Measurements from ENCODE around the gene FBXW9.
"Not testable (repeated sequence)": the region's sequence is repeated elsewhere in the genome, so short reads cannot be mapped to it uniquely, and the experiment has no call there.

The FBXW9 gene

DNA sequence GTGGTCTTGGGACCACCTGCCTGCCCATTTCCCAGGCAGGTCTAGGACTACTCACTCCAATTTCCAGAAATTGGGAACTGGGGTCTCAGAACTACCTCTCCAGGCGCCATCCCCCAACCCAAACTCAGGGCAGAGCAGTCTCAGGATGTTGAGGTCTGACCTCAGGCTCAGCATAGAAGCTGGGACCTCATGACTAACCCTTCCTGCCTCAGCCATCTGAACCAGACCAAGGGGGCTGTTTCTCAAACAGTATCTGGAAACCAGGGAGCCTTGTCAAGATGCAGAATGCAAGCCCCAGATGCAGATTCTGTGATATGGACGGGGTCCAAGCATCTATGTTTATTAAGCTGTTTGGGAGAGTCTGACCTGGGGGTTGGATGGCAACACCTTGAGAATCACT, 1.3 kb downstream of the FBXW9 start:
- peaks cover 16% of the 10 kb centered on the region for H3K4me1 ChIP-seq (ENCODE audit: control insufficient read depth, insufficient read depth, low read length)
- H3K27me3 ChIP-seq (replicated peaks; ENCODE audit: control insufficient read depth, insufficient read depth, low read length): no peaks in the 10 kb centered on the region
- H3K4me3 ChIP-seq (ENCODE audit: low read length): peak overlapping the region; percentile 96
- peaks cover 18% of the 10 kb centered on the region for H3K36me3 ChIP-seq (ENCODE audit: control insufficient read depth, insufficient read depth, low read length, severe bottlenecking)
- no peak overlapping the region for H3K9ac ChIP-seq (ENCODE audit: low read length)
- no peak for DNase-seq (ENCODE audit: low read depth)
- no peaks in the 10 kb centered on the region for H3K9me3 ChIP-seq (ENCODE audit: control insufficient read depth, low read length)

DNA sequence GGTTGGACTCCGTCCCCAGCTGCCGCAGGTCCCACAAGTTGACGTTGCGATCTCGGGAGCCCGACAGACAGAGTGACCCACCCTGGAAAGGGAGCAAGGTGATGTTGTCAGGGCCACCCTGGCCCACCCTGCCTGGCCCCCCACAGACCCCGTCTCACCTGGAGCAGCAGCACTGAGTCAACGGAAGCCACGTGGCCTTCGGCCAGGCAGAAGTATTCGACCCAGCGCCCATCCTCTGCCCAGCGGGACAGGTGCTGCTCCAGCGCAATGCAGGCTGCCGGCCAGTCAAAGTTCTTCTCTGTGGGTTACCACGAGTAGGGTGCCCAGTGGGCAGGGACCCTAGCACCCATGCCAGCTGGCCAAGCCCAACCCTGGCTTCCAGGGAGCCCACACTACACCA, 1.8 kb downstream of the FBXW9 start:
- no peak overlapping the region for H3K9ac ChIP-seq (ENCODE audit: low read length)
- no peak for DNase-seq (ENCODE audit: low read depth)
- no peak overlapping the region for H3K4me3 ChIP-seq (ENCODE audit: low read length)
- H3K9me3 ChIP-seq (ENCODE audit: control insufficient read depth, low read length): no peaks in the 10 kb centered on the region
- peaks cover 13% of the 10 kb centered on the region for H3K36me3 ChIP-seq (ENCODE audit: control insufficient read depth, insufficient read depth, low read length, severe bottlenecking)
- H3K27me3 ChIP-seq (replicated peaks; ENCODE audit: control insufficient read depth, insufficient read depth, low read length): no peaks in the 10 kb centered on the region
- peaks cover 16% of the 10 kb centered on the region for H3K4me1 ChIP-seq (ENCODE audit: control insufficient read depth, insufficient read depth, low read length)

DNA sequence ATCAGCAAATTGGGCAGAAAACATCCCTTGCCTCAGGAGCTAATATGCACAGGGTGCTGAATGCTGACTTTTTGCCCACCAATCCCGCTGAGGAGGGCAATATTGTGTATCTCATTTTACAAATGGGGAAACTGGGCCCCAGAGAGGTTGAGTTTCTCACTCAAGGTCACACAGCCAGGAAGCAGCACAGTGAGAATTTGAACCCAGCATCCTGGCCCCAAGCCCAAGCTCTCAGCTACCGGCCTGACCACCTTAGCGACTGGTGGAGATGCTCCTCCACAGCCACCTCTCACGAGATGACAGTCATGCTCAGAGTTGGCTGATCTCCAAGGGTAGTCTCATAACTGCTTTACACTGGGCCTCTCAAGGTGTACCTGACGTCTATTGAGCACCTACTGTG, 3.5 kb downstream of the FBXW9 start:
- Histone ChIP-seq H3K27me3 (replicated peaks; ENCODE audit: control insufficient read depth, insufficient read depth, low read length) (no peaks in the 10 kb centered on the region), H3K9me3 (ENCODE audit: control insufficient read depth, low read length) (no peaks in the 10 kb centered on the region), H3K36me3 (ENCODE audit: control insufficient read depth, insufficient read depth, low read length, severe bottlenecking) (peaks cover 7% of the 10 kb centered on the region), H3K4me1 (ENCODE audit: control insufficient read depth, insufficient read depth, low read length) (peaks cover 16% of the 10 kb centered on the region), H3K4me3 (ENCODE audit: low read length) (no peak overlapping the region), H3K9ac (ENCODE audit: low read length) (no peak overlapping the region)
- no peak for DNase-seq (ENCODE audit: low read depth)

DNA sequence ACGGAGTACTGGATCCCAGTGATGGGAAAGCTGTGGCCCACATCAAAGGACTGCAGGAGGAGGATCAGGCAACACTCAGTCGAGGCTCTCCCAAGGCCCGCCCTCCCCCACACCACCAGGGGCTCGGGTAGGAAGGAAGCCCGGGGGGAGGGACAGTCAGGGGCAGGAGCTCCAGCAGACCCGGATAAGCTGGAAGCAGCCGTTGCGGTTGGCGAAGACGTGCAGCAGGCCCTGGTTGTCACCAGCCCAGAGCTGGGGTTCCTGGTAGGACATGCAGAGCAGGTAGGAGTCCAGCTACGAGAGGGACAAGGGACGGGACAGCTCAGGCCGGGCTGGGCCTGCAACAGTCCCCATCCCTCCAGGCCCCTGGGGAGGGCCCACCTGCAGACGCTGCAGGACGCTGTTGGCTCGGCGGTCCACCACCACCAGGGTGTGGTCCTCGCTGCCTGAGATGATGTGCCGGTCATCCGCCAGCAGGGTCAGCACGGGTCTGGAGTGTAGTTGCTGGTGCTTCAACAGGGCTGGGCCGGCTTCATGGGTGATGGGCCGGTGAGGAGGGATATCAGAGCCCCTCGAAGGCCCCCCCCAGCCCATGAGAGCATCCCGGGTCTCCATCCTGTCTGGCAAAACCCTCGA, 6.7 kb downstream of the FBXW9 start:
- Histone ChIP-seq H3K9ac (ENCODE audit: low read length) (no peak overlapping the region), H3K9me3 (ENCODE audit: control insufficient read depth, low read length) (no peaks in the 10 kb centered on the region), H3K4me3 (ENCODE audit: low read length) (no peak overlapping the region), H3K27me3 (replicated peaks; ENCODE audit: control insufficient read depth, insufficient read depth, low read length) (no peaks in the 10 kb centered on the region), H3K4me1 (ENCODE audit: control insufficient read depth, insufficient read depth, low read length) (no peaks in the 10 kb centered on the region), H3K36me3 (ENCODE audit: control insufficient read depth, insufficient read depth, low read length, severe bottlenecking) (peaks cover 5% of the 10 kb centered on the region)
- DNase-seq (ENCODE audit: low read depth): no peak

DNA sequence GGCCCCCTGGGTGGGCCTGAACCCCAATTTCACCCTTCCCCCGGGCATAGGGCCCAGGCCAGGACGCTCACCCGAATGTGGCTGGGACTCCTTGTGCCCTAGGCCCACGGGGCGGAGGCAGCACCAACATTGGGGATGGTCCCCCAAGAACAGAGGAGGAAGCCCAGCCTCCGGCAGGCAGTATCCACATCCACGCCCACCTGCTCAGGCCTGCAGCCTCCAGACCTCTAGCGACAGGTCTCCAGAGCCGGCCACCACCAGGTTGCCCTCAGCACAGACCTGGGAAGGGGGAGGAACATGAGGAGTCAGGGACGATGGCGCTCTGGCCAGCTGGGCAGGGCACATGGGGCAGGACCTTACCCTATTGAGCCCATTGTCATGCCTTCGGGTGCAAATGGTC, 7.4 kb downstream of the FBXW9 start:
- Histone ChIP-seq H3K36me3 (ENCODE audit: control insufficient read depth, insufficient read depth, low read length, severe bottlenecking) (peaks cover 5% of the 10 kb centered on the region), H3K4me3 (ENCODE audit: low read length) (no peak overlapping the region), H3K4me1 (ENCODE audit: control insufficient read depth, insufficient read depth, low read length) (no peaks in the 10 kb centered on the region), H3K9ac (ENCODE audit: low read length) (no peak overlapping the region), H3K27me3 (replicated peaks; ENCODE audit: control insufficient read depth, insufficient read depth, low read length) (no peaks in the 10 kb centered on the region), H3K9me3 (ENCODE audit: control insufficient read depth, low read length) (no peaks in the 10 kb centered on the region)
- no peak for DNase-seq (ENCODE audit: low read depth)

DNA sequence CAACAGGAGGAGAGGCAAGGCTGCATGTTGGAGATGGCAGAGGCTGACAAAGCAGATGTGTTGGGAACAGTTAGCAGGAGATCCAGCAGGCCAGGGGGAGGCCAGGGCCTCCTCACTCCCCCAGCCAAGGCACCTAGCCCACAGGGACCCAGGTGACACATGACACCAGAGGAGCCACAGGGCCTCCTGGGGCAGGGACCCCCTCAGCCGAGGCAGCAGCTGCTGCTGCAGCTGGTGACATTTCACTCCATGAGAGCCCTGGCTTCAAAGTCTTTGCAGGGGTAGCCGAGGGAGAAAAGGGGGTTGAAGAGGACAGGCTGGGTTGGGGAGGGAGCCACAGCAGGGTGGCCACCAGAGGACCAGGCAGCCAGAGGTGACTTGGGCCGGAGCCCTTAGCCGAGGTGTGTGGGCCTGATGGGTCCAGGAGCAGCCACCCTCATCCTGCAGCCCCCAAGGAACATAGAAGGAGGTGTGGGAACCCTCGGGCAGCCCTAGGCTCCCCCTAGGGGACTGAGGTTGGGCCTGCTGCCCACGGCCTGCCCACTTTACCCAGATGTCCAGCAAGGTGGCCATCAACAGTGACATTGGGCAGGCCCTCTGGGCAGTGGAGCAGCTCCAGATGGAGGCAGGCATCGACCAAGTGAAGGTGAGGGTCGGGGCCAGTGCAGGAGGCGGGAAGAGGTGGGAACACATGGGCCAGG, 8.8 kb downstream of the FBXW9 start, which contains the start of gene GNG14:
Gene GNG14 (plus strand): TSS at position 503 of the 701 bp plus-strand sequence. CDS start 51 bp downstream, at position 554.
- H3K36me3 ChIP-seq (ENCODE audit: control insufficient read depth, insufficient read depth, low read length, severe bottlenecking): peaks cover 5% of the 10 kb centered on the region
- H3K4me3 ChIP-seq (ENCODE audit: low read length): no peak within 1 kb of the TSS
- DNase-seq (ENCODE audit: low read depth): no peak
- H3K27me3 ChIP-seq (replicated peaks; ENCODE audit: control insufficient read depth, insufficient read depth, low read length): no peaks in the 10 kb centered on the region
- no peaks in the 10 kb centered on the region for H3K9me3 ChIP-seq (ENCODE audit: control insufficient read depth, low read length)
- H3K4me1 ChIP-seq (ENCODE audit: control insufficient read depth, insufficient read depth, low read length): no peaks in the 10 kb centered on the region
- H3K9ac ChIP-seq (ENCODE audit: low read length): no peak within 1 kb of the TSS

DNA sequence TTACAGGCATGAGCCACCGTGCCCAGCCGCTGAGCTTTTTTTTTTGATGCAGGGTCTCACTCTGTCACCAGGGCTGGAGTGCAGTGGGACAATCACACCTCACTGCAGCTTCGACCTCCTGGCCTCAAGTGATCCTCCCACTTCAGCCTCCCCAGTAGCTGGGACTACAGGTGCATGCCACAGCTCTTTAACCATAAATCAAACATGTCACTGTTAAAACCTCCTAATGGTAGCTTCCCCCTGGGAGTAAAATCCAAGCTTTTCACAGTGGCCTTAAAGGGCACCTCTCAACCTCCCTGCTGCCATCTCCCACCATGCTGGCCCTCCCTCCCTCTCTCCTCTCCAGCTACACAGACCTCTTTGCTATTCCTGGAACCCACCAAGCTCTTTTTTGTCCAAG, 10.6 kb downstream of the FBXW9 start:
- H3K9me3 ChIP-seq (ENCODE audit: control insufficient read depth, low read length): no peaks in the 10 kb centered on the region
- no peaks in the 10 kb centered on the region for H3K4me1 ChIP-seq (ENCODE audit: control insufficient read depth, insufficient read depth, low read length)
- no peak for DNase-seq (ENCODE audit: low read depth)
- H3K27me3 ChIP-seq (replicated peaks; ENCODE audit: control insufficient read depth, insufficient read depth, low read length): no peaks in the 10 kb centered on the region
- H3K36me3 ChIP-seq (ENCODE audit: control insufficient read depth, insufficient read depth, low read length, severe bottlenecking): peaks cover 5% of the 10 kb centered on the region
- no peak overlapping the region for H3K4me3 ChIP-seq (ENCODE audit: low read length)
- no peak overlapping the region for H3K9ac ChIP-seq (ENCODE audit: low read length)

DNA sequence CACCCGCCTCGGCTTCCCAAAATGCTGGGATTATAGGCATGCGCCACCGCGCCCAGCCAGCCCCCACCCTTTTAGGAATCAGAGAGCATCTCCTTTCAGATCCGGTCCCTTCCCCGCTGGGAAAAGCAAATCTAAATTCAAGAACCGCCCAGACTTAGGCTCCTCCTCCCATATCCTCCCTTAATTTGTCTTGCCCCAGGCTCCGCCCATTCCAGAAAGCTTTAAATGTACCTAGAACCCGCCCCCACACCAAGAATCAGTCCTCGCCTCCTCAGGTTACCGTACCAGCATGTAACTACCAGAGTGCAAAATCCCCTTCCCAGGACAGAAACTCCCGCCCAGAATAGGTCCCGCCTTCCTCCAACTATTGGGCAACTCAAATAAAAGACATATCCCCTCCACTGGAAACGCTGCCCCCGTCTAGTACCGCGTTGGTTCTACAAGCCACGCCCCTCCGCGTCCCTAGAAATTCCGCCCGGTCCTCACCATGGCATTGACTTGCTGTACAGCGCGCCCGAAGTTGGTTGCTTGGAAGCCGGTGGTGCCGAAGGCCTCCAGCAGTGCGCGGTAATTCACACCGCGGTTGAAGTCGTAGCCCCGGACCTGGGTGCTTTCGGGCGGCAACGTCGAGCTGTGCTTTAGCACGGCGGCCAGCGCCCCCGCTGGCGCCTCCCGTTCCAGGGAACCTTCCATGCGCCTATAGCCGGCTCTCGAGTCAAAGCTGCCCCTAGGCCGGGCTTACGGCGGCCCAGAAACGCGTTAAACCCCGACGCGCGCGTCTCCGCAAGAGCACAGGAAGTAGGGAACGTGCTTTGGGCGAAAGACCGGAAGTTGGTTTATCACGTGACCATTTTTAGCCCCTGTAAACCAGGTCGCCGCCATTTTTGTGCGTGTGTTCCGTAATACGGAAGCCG, 15.1 kb downstream of the FBXW9 start, which contains the start of gene DHPS:
Gene DHPS (minus strand): TSS at position 807 of the 914 bp plus-strand sequence. CDS start 114 bp downstream, at position 693.
- H3K4me3 ChIP-seq (ENCODE audit: low read length): peak within 1 kb of the TSS; percentile 94
- peaks cover 26% of the 10 kb centered on the region for H3K36me3 ChIP-seq (ENCODE audit: control insufficient read depth, insufficient read depth, low read length, severe bottlenecking)
- no peaks in the 10 kb centered on the region for H3K4me1 ChIP-seq (ENCODE audit: control insufficient read depth, insufficient read depth, low read length)
- peak; percentile 99 for DNase-seq (ENCODE audit: low read depth)
- H3K27me3 ChIP-seq (replicated peaks; ENCODE audit: control insufficient read depth, insufficient read depth, low read length): no peaks in the 10 kb centered on the region
- no peaks in the 10 kb centered on the region for H3K9me3 ChIP-seq (ENCODE audit: control insufficient read depth, low read length)
- peak within 1 kb of the TSS; percentile 96 for H3K9ac ChIP-seq (ENCODE audit: low read length)

DNA sequence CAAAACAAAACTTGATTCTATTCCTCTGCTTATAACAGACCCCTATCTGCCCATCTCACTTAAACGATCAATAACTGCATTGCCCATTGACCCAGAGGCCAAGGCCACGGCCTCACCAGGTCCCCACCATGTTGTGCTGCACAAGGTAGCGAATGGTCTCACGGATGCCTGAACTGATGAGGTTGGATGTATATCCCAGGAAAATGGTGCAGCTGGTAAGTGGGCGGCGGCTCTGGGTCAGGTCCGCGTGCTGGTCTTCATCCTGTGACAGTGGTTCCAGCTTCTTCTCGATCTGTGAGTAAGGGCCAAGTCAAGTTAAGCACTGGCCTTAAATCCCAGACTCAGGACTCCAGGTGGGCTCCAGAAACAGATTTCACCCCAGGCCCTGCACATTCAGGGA, 16.4 kb downstream of the FBXW9 start:
- no peaks in the 10 kb centered on the region for H3K27me3 ChIP-seq (replicated peaks; ENCODE audit: control insufficient read depth, insufficient read depth, low read length)
- H3K9me3 ChIP-seq (ENCODE audit: control insufficient read depth, low read length): no peaks in the 10 kb centered on the region
- DNase-seq (ENCODE audit: low read depth): no peak
- H3K4me3 ChIP-seq (ENCODE audit: low read length): no peak overlapping the region
- H3K9ac ChIP-seq (ENCODE audit: low read length): no peak overlapping the region
- peaks cover 38% of the 10 kb centered on the region for H3K36me3 ChIP-seq (ENCODE audit: control insufficient read depth, insufficient read depth, low read length, severe bottlenecking)
- H3K4me1 ChIP-seq (ENCODE audit: control insufficient read depth, insufficient read depth, low read length): no peaks in the 10 kb centered on the region

DNA sequence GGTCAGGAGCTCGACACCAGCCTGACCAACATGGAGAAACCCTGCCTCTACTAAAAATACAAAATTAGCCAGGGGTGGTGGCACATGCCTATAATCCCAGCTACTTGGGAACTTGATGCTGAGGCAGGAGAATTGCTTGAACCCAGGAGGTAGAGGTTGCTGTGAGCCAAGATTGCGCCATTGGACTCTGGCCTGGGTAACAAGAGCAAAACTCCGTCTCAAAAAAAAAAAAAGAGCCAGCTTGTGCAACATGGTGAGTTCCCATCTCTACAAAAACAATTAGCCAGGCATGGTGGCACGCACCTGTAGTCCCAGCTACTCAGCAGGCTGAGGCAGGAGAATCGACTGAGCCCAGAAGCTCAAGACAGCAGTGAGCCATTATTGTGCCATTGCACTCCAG, 18.4 kb downstream of the FBXW9 start:
- not testable (repeated sequence) for H3K4me1 ChIP-seq (ENCODE audit: control insufficient read depth, insufficient read depth, low read length); DNase-seq (ENCODE audit: low read depth); H3K27me3 ChIP-seq (replicated peaks; ENCODE audit: control insufficient read depth, insufficient read depth, low read length); H3K9me3 ChIP-seq (ENCODE audit: control insufficient read depth, low read length); H3K4me3 ChIP-seq (ENCODE audit: low read length); H3K9ac ChIP-seq (ENCODE audit: low read length)
- peaks cover 51% of the 10 kb centered on the region for H3K36me3 ChIP-seq (ENCODE audit: control insufficient read depth, insufficient read depth, low read length, severe bottlenecking)

DNA sequence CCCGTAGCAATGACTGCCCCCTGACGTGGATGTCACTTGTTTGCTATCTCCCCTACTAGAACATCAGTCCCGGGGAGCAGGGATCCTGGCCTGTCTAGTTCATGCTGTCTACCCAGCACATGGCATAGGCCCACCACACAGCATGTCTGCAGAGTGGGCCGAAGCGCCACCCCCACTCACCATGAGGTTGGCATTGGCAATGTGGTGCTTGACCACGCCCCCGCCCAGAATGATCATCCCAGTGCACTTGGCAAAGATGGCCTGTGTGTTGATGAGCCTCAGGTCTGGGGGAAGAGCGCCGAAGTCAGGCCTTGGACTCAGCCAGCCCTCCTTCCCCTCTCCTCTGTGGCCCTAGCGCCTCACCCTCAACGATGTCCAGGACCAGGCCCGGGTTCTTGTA, 19.5 kb downstream of the FBXW9 start:
- no peak for DNase-seq (ENCODE audit: low read depth)
- H3K4me1 ChIP-seq (ENCODE audit: control insufficient read depth, insufficient read depth, low read length): no peaks in the 10 kb centered on the region
- no peak overlapping the region for H3K9ac ChIP-seq (ENCODE audit: low read length)
- peaks cover 51% of the 10 kb centered on the region for H3K36me3 ChIP-seq (ENCODE audit: control insufficient read depth, insufficient read depth, low read length, severe bottlenecking)
- H3K4me3 ChIP-seq (ENCODE audit: low read length): no peak overlapping the region
- H3K9me3 ChIP-seq (ENCODE audit: control insufficient read depth, low read length): no peaks in the 10 kb centered on the region
- H3K27me3 ChIP-seq (replicated peaks; ENCODE audit: control insufficient read depth, insufficient read depth, low read length): no peaks in the 10 kb centered on the region

Data from adipocyte (in vitro differentiated cells).